Measurements from ENCODE around the gene WDR41. TPM values are rescaled to one million over a fixed set of nuclear protein-coding genes. Genes with fewer than 3 reads are reported as not detected.

The WDR41 gene
- total RNA-seq, 1 experiment from 2014 or later, result 43.6 TPM

DNA sequence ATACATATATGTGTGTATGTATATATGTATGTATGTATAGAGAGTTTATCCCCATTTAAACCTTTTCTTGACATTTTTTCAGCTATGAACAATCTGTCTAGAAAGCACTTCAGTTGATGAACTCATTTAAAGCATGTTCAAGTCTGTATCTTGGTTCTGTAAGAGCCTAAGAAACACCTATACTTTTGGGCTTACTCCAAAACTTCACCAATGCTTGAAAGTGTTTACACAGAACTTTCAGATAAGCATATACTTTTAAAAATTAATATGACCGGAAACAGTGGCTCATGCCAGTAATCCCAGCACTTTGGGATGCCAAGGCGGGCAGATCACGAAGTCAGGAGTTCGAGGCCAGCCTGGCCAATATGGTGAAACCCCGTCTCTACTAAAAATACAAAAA lies 30.8 kb downstream of the WDR41 start:
- Histone ChIP-seq H2BK15ac (ENCODE audit: low read depth, low read length) (no peak overlapping the region), H2BK120ac (ENCODE audit: low read depth, low read length, poor library complexity, severe bottlenecking) (no peak overlapping the region), H3K27ac (ENCODE audit: insufficient read length, low read depth, low read length) (no peak overlapping the region), H2BK5ac (ENCODE audit: insufficient read length, low read length) (no peak overlapping the region), H3K27me3 (ENCODE audit: insufficient read depth, low read length) (no peaks in the 10 kb centered on the region), H3K9me3 (ENCODE audit: control insufficient read depth, low read depth, low read length) (no peaks in the 10 kb centered on the region), H2AK5ac (ENCODE audit: insufficient read length, low read length) (no peak overlapping the region), H3K9ac (ENCODE audit: extremely low read depth, insufficient read length, low read length) (no peak overlapping the region), H4K91ac (ENCODE audit: insufficient read length, low read depth, low read length) (no peak overlapping the region), H2BK12ac (ENCODE audit: insufficient read length, low read depth, low read length) (no peak overlapping the region), H3K18ac (ENCODE audit: insufficient read length, low read depth, low read length) (no peak overlapping the region), H3K4me2 (ENCODE audit: insufficient read depth, insufficient read length, low read length) (no peak overlapping the region), H2BK20ac (ENCODE audit: low read depth, low read length, poor library complexity, severe bottlenecking) (no peak overlapping the region), H3K79me1 (ENCODE audit: insufficient read depth, low read depth, low read length, poor library complexity, severe bottlenecking) (no peaks in the 10 kb centered on the region), H3K23ac (ENCODE audit: insufficient read length, low read depth, low read length) (no peak overlapping the region), H3K56ac (ENCODE audit: insufficient read length, low read depth, low read length) (no peak overlapping the region), H3K4me1 (ENCODE audit: insufficient read depth, low read length) (no peaks in the 10 kb centered on the region), H2AFZ (ENCODE audit: low read length) (no peak overlapping the region), H3T11ph (ENCODE audit: low read length) (no peak overlapping the region), H4K5ac (ENCODE audit: insufficient read length, low read depth, low read length) (no peak overlapping the region), H3K79me2 (ENCODE audit: insufficient read depth, low read length) (no peaks in the 10 kb centered on the region), H3K14ac (ENCODE audit: insufficient read depth, low read length) (no peak overlapping the region), H3K4ac (ENCODE audit: low read depth, low read length) (no peak overlapping the region), H4K20me1 (ENCODE audit: control insufficient read depth, insufficient read depth, insufficient read length) (no peaks in the 10 kb centered on the region), H3K23me2 (ENCODE audit: insufficient read length, low read depth, low read length, poor library complexity, severe bottlenecking) (no peaks in the 10 kb centered on the region), H4K8ac (replicated peaks; ENCODE audit: insufficient read length, low read depth, low read length) (no peak overlapping the region)
- no peak overlapping the region for H3K27ac Mint-ChIP-seq
- no peaks in the 10 kb centered on the region for H3K27me3 Mint-ChIP-seq (ENCODE audit: low read depth)
- TF ChIP-seq, protein P1, sequence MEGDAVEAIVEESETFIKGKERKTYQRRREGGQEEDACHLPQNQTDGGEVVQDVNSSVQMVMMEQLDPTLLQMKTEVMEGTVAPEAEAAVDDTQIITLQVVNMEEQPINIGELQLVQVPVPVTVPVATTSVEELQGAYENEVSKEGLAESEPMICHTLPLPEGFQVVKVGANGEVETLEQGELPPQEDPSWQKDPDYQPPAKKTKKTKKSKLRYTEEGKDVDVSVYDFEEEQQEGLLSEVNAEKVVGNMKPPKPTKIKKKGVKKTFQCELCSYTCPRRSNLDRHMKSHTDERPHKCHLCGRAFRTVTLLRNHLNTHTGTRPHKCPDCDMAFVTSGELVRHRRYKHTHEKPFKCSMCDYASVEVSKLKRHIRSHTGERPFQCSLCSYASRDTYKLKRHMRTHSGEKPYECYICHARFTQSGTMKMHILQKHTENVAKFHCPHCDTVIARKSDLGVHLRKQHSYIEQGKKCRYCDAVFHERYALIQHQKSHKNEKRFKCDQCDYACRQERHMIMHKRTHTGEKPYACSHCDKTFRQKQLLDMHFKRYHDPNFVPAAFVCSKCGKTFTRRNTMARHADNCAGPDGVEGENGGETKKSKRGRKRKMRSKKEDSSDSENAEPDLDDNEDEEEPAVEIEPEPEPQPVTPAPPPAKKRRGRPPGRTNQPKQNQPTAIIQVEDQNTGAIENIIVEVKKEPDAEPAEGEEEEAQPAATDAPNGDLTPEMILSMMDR (conservative IDR thresholded peaks at IDR 0.05), result no peak
- no peaks in the 10 kb centered on the region for H3K4me1 Mint-ChIP-seq
- H3K4me3 Mint-ChIP-seq, result no peak overlapping the region
- DNase-seq, result no peak
- H3K36me3 Mint-ChIP-seq (ENCODE audit: insufficient read depth in 1 of 3, low read depth in 3 of 3), result peaks cover 0 to 4% (median 0%) of the 10 kb centered on the region in 3 experiments; a peak in 1 of 7 replicates
- no CpG with 5 or more reads among the region's 5 CpGs for WGBS (ENCODE audit: extremely low coverage, insufficient read length, low lambda C conversion rate)
- no peaks in the 10 kb centered on the region for H3K9me3 Mint-ChIP-seq
